GM18870 (cell line): ENCODE measurements around the gene EXOSC2.

Source experiments
- ATAC-seq: cut with Tn5 transposase; IDR thresholded peaks from one replicate; pipeline ENCODE4 v1.9.1; 2021; ENCODE audit warnings: moderate library complexity; ENCODE audit not compliant: unreplicated experiment

Gene EXOSC2

GRCh38 chr9:130735566-130735965 lies 42.0 kb downstream of the EXOSC2 start:
- ATAC-seq: no peak

GRCh38 chr9:130736834-130737233 lies 43.3 kb downstream of the EXOSC2 start:
- ATAC-seq: no peak

- no peak for ATAC-seq
Measured at GRCh38 chr9:130738281-130738680, 44.7 kb downstream of the EXOSC2 start.

GRCh38 chr9:130739081-130739480 lies 45.5 kb downstream of the EXOSC2 start:
- no peak for ATAC-seq

GRCh38 chr9:130740218-130741023 lies 46.8 kb downstream of the EXOSC2 start:
- no peak for ATAC-seq

- ATAC-seq: no peak
Measured at GRCh38 chr9:130741024-130741305, 47.4 kb downstream of the EXOSC2 start.

- ATAC-seq: no peak
Measured at GRCh38 chr9:130741831-130742449, 48.4 kb downstream of the EXOSC2 start.

- ATAC-seq: no peak
Measured at GRCh38 chr9:130743656-130744055, 50.1 kb downstream of the EXOSC2 start.

GRCh38 chr9:130745210-130745800 lies 51.7 kb downstream of the EXOSC2 start:
- no peak for ATAC-seq

GRCh38 chr9:130745829-130746228 lies 52.2 kb downstream of the EXOSC2 start:
- no peak for ATAC-seq

GRCh38 chr9:130746434-130747212 lies 53.0 kb downstream of the EXOSC2 start:
- ATAC-seq: no peak

- no peak for ATAC-seq
Measured at GRCh38 chr9:130751631-130752355, 58.2 kb downstream of the EXOSC2 start.
